BE2C (cell line): ENCODE data around the gene SEMA7A.
"Not testable (repeated sequence)": the region's sequence is repeated elsewhere in the genome, so short reads cannot be mapped to it uniquely, and the experiment has no call there.

Experiments
- DNase-seq: peaks from one replicate; pipeline ENCODE4 v3.0.0-alpha.2; 2020
- H3K27me3 ChIP-seq: fragments of 250-450 bp; sonication (Bioruptor Pico); 2 replicates; pipeline ENCODE4 v1.5.1; 2020; ENCODE audit warnings: mild to moderate bottlenecking
- H3K36me3 ChIP-seq: fragments of 250-450 bp; sonication (Bioruptor Pico); 2 replicates; pipeline ENCODE4 v1.5.1; 2020; ENCODE audit warnings: mild to moderate bottlenecking
- H3K4me1 ChIP-seq: fragments of 250-450 bp; sonication (Bioruptor Pico); 2 replicates; pipeline ENCODE4 v1.5.1; 2020
- H3K4me3 ChIP-seq: 2 replicates; pipeline ENCODE4 v1.5.1; 2011; ENCODE audit warnings: low read depth, low read length
- H3K9me3 ChIP-seq: fragments of 250-450 bp; sonication (Bioruptor Pico); 2 replicates; pipeline ENCODE4 v1.5.1; 2020
- CTCF ChIP-seq: IDR thresholded peaks from 2 replicates; pipeline ENCODE4 v1.5.1; 2012; ENCODE audit warnings: mild to moderate bottlenecking, low read depth, low read length

Gene SEMA7A

GRCh38 chr15:74368121-74368520, 65.6 kb downstream of the SEMA7A start:
- H3K9me3 ChIP-seq, result no peaks in the 10 kb centered on the region
- no peak for TF ChIP-seq CTCF
- H3K4me3 ChIP-seq, result no peak overlapping the region
- 0 out of 2 replicates have a peak, but pooled peaks cover under 1% of the 10 kb centered on the region for H3K4me1 ChIP-seq
- H3K36me3 ChIP-seq, result no peaks in the 10 kb centered on the region
- no peaks in the 10 kb centered on the region; the same call in 1 of the 2 replicates for H3K27me3 ChIP-seq
- DNase-seq, result no peak

GRCh38 chr15:74367296-74367854, 66.4 kb downstream of the SEMA7A start, which contains the start of gene CYP11A1:
TSS of gene CYP11A1 (minus strand) at chr15:74367646. CDS start at chr15:74367585, 61 bp downstream.
- Histone ChIP-seq H3K4me1 (no peaks in the 10 kb centered on the region), H3K36me3 (no peaks in the 10 kb centered on the region), H3K27me3 (no peaks in the 10 kb centered on the region; the same call in 1 of the 2 replicates), H3K4me3 (no peak within 1 kb of the TSS), H3K9me3 (no peaks in the 10 kb centered on the region)
- no peak for DNase-seq
- no peak for TF ChIP-seq CTCF

GRCh38 chr15:74365598-74366445, 67.9 kb downstream of the SEMA7A start:
- no peak for TF ChIP-seq CTCF
- no peak overlapping the region for H3K4me3 ChIP-seq
- DNase-seq, result no peak

GRCh38 chr15:74364936-74365597, 68.7 kb downstream of the SEMA7A start:
- H3K27me3 ChIP-seq, result no peaks in the 10 kb centered on the region
- H3K9me3 ChIP-seq, result no peaks in the 10 kb centered on the region
- no peaks in the 10 kb centered on the region for H3K4me1 ChIP-seq
- no peak overlapping the region for H3K4me3 ChIP-seq
- no peaks in the 10 kb centered on the region for H3K36me3 ChIP-seq
- DNase-seq, result no peak
- TF ChIP-seq CTCF, result no peak

More at GRCh38 chr15:74365598-74366445, 67.9 kb downstream of the SEMA7A start:
- no peaks in the 10 kb centered on the region for H3K9me3 ChIP-seq
- H3K4me1 ChIP-seq, result no peaks in the 10 kb centered on the region
- H3K27me3 ChIP-seq, result no peaks in the 10 kb centered on the region; the same call in 1 of the 2 replicates
- H3K36me3 ChIP-seq, result no peaks in the 10 kb centered on the region

- Histone ChIP-seq H3K4me3 (no peak overlapping the region), H3K36me3 (no peaks in the 10 kb centered on the region), H3K27me3 (no peaks in the 10 kb centered on the region), H3K9me3 (no peaks in the 10 kb centered on the region), H3K4me1 (no peaks in the 10 kb centered on the region)
- no peak for DNase-seq
- TF ChIP-seq CTCF, result no peak
Observed at GRCh38 chr15:74362482-74362881, 71.3 kb downstream of the SEMA7A start.

GRCh38 chr15:74360855-74361254, 72.9 kb downstream of the SEMA7A start:
- H3K9me3 ChIP-seq, H3K4me3 ChIP-seq, H3K4me1 ChIP-seq: not testable (repeated sequence)

GRCh38 chr15:74359376-74359775, 74.4 kb downstream of the SEMA7A start:
- not testable (repeated sequence) for H3K9me3 ChIP-seq, H3K36me3 ChIP-seq, DNase-seq, H3K4me3 ChIP-seq, H3K4me1 ChIP-seq, H3K27me3 ChIP-seq

More at GRCh38 chr15:74360855-74361254, 72.9 kb downstream of the SEMA7A start:
- H3K36me3 ChIP-seq, H3K27me3 ChIP-seq, DNase-seq: not testable (repeated sequence)
